Urinary bladder (tissue), 4 donors: ENCODE data around the gene XAF1. TPM values are rescaled to one million over a fixed set of nuclear protein-coding genes. Genes with fewer than 3 reads are reported as not detected.
"Not testable (repeated sequence)": the region's sequence is repeated elsewhere in the genome, so short reads cannot be mapped to it uniquely, and the experiment has no call there.

ENCODE experiments used
- DNase-seq: peaks from one replicate; pipeline ENCODE4 v3.0.0-alpha.2; 2015; ENCODE audit errors: extremely low spot score
- H3K27ac ChIP-seq: one replicate; pipeline ENCODE4 v1.5.1; 2013; ENCODE audit warnings: low read depth, mild to moderate bottlenecking, moderate library complexity
- H3K36me3 ChIP-seq: one replicate; pipeline ENCODE4 v1.6.1; 2013; ENCODE audit warnings: mild to moderate bottlenecking, moderate library complexity; ENCODE audit not compliant: insufficient read depth
- H3K4me1 ChIP-seq: one replicate; pipeline ENCODE4 v1.6.1; 2013; ENCODE audit warnings: mild to moderate bottlenecking, moderate library complexity; ENCODE audit not compliant: insufficient read depth
- H3K4me3 ChIP-seq: one replicate; pipeline ENCODE4 v1.5.1; 2013; ENCODE audit warnings: low read depth, low read length
- WGBS: extraction: QIAGEN DNeasy Blood & Tissue Kit; methylation state at CpG from one replicate; pipeline ENCODE4 v1.1.7; 2013; 5-methylcytosine and 5-hydroxymethylcytosine counted together
- polyA plus RNA-seq: library from polyadenylated mRNA; stranded (reverse); fragments of 200-250 nt; gene quantifications from one replicate; pipeline ENCODE4 v1.2.3, GENCODE V29; 2013
- total RNA-seq: library from RNA; depleted of rRNA; stranded (reverse); fragments of >200 nt; gene quantifications from one replicate; pipeline ENCODE4 v1.2.3, GENCODE V29; 2014
- donor health status: healthy with polysubstance abuse.
- donor health status: healthy.

Gene XAF1
- total and polyA plus RNA-seq, 2 donors: 30.2 to 90.9 TPM

- Histone ChIP-seq H3K4me1 (no peaks in the 10 kb centered on the region), H3K4me3 (no peak overlapping the region), H3K36me3 (no peaks in the 10 kb centered on the region), H3K27ac (no peak overlapping the region)
- 68% methylated on average over 5 of the region's 5 CpGs for WGBS
- DNase-seq: no peak
Measured at GRCh38 chr17:6721744-6722143, 34.1 kb upstream of the XAF1 start.

GRCh38 chr17:6724009-6724408 is 31.8 kb upstream of the XAF1 start:
- WGBS: 84% methylated on average over 5 of the region's 5 CpGs
- H3K4me3 ChIP-seq: no peak overlapping the region
- no peaks in the 10 kb centered on the region for H3K36me3 ChIP-seq
- H3K4me1 ChIP-seq: no peaks in the 10 kb centered on the region
- no peak for DNase-seq
- H3K27ac ChIP-seq: no peak overlapping the region

DNA sequence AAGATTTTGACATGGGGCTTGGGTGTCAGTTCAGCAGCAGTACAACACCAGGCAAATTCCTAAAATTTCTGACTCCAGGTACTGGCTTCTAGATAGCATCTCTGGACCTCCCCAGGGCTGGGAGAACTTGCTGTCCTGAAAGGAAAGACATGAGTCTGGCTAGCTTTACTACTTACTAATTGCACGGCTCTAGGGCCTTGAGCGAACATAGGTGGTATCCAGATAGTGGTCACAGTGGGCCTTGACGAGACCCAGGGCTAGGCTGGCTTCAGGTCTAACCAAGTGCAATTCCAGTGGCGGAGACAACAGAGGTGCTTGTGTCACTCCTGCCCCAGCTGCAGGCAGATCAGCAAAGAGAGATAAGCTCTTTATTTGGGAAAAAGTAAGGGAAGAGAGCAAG is 26.3 kb upstream of the XAF1 start:
- Histone ChIP-seq H3K36me3 (no peaks in the 10 kb centered on the region), H3K27ac (no peak overlapping the region), H3K4me3 (no peak overlapping the region), H3K4me1 (no peaks in the 10 kb centered on the region)
- no peak for DNase-seq
- 60% methylated on average over 4 of the region's 4 CpGs for WGBS

DNA sequence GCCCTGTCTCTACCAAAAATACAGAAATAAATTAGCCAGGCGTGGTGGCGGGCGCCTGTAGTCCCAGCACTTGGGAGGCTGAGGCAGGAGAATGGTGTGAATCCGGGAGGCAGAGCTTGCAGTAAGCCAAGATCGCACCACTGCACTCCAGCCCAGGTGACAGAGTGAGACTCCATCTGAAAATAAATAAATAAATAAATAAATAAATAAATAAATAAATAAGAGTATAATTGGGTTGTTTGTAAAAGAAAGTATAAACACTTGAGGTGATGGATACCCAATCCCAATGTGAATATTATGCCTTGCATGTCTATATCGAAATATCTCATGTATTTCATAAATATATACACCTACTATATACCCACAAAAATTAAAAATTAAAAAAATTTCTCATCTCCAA is 9.2 kb upstream of the XAF1 start:
- 96% methylated on average over 6 of the region's 6 CpGs for WGBS
- not testable (repeated sequence) for H3K27ac ChIP-seq, H3K36me3 ChIP-seq, H3K4me1 ChIP-seq, DNase-seq, H3K4me3 ChIP-seq

DNA sequence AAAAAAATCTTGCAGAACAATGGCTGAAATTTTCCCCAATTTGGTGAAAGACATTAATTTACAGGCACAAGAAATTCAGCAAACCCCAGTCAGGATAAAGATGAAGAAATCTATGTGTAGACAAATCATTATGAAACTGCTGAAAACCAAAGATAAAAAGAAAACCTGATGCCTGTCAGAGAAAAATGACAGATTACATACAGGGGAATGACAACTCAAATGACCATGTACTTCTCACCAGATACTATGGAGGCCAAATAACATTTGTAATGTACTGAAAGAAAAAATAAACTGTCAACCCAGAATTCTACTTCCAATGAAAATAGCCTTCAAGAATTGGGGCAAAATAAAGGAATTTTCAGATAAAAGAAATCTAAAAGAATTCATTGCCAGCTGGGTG is 7.2 kb upstream of the XAF1 start:
- DNase-seq: no peak
- Histone ChIP-seq H3K27ac (no peak overlapping the region), H3K4me3 (no peak overlapping the region), H3K4me1 (no peaks in the 10 kb centered on the region), H3K36me3 (no peaks in the 10 kb centered on the region)

- Histone ChIP-seq H3K4me3 (no peak overlapping the region), H3K4me1 (no peaks in the 10 kb centered on the region), H3K36me3 (no peaks in the 10 kb centered on the region), H3K27ac (no peak overlapping the region)
- WGBS: 82% methylated on average over 6 of the region's 6 CpGs
- DNase-seq: no peak
Measured at GRCh38 chr17:6749519-6749918, 6.3 kb upstream of the XAF1 start.

- Histone ChIP-seq H3K27ac (peak overlapping the region; percentile 40), H3K4me3 (no peak overlapping the region), H3K36me3 (no peaks in the 10 kb centered on the region), H3K4me1 (no peaks in the 10 kb centered on the region)
- WGBS: 42% methylated on average over 7 of the region's 7 CpGs
- peak; percentile 2 for DNase-seq
Measured at GRCh38 chr17:6752068-6752909, 3.6 kb upstream of the XAF1 start.

DNA sequence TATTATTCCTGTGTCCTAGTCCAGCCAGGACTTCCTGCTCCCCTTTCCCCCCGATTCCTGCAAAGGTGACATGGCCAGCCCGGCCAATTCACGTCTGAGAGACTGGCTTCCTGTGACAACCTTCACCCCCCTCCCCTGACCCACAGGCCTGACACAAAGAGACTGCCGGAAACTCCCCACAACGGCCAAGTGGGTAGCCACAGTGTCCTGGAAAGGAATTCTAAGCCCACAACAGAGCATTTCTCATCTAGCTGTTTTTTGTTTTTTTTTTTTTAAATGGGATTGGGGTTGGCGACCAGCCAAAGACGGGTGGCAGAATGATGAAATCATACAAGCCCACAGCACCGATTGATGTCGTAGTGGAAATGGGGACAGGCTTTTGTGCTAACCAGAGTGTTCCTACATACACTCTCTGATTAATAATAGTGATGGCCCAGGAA is 2.8 kb upstream of the XAF1 start:
- Histone ChIP-seq H3K27ac (peak overlapping the region; percentile 40), H3K4me3 (no peak overlapping the region), H3K4me1 (peaks cover 2% of the 10 kb centered on the region), H3K36me3 (no peaks in the 10 kb centered on the region)
- 20% methylated on average over 9 of the region's 9 CpGs for WGBS
- DNase-seq: no peak

GRCh38 chr17:6753546-6753945 is 2.3 kb upstream of the XAF1 start:
- H3K27ac ChIP-seq: peak overlapping the region; percentile 80
- WGBS: 81% methylated on average over 6 of the region's 6 CpGs
- H3K4me3 ChIP-seq: no peak overlapping the region
- H3K36me3 ChIP-seq: no peaks in the 10 kb centered on the region
- DNase-seq: no peak
- H3K4me1 ChIP-seq: peaks cover 2% of the 10 kb centered on the region

DNA sequence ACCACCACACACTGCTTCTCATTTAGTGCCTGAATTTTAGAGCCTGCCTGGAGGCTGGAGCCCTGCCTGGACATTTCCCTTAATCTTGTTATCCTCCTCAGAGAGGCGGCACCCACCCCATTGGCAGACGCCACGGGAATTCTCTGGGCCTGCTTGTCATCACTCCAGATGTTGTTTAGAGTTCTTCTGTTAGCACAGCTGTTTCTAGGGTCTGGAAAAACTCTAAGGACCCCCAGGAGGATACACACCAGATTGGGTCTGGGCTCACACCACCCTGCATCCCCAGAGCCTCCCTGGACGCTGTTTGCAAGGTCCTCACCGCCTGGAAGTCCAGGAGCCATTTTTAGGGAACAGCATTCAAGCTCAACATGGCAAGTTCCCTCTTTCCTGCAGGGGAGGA is 565 bp upstream of the XAF1 start:
- WGBS: 27% methylated on average over 5 of the region's 5 CpGs
- peaks cover 4% of the 10 kb centered on the region for H3K36me3 ChIP-seq
- peak overlapping the region; percentile 82 for H3K27ac ChIP-seq
- DNase-seq: no peak
- peak overlapping the region; percentile 44 for H3K4me3 ChIP-seq
- H3K4me1 ChIP-seq: peaks cover 2% of the 10 kb centered on the region

DNA sequence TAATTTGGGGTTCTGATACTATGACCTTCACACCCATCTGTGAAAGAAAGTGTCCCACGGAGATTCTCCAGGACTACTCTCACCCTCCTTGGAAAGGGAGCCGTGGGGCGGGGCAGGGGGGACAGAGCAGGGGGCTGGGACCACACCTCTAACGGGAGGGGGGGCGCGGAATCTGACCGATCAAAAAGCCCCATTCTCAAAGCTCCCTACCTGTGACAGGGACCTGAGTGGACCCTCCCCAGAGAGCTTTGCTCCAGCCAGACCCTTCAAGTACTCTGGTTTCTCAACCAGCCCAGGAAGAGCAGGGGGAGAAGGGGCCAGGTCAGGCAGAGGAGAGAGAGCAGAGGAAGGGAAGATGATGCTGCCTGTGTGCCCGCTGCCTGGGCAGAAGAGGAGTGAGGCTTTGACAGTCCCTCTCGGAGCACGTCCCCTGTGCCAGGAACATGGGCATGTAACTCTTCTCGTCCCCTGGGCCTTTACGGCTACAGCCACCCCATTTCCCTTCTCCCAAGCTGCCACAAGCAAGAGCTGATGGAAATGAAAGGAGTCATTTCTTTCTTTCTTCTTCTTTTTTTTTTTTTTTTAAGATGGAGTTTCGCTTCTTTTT is 682 bp downstream of the XAF1 start:
- no peak for DNase-seq
- Histone ChIP-seq H3K27ac (no peak overlapping the region), H3K36me3 (peaks cover 4% of the 10 kb centered on the region), H3K4me1 (peaks cover 2% of the 10 kb centered on the region), H3K4me3 (peak overlapping the region; percentile 44)
- WGBS: 54% methylated on average over 13 of the region's 13 CpGs

GRCh38 chr17:6757747-6758146 is 1.9 kb downstream of the XAF1 start:
- peaks cover 4% of the 10 kb centered on the region for H3K36me3 ChIP-seq
- no peak overlapping the region for H3K27ac ChIP-seq
- 93% methylated on average over 2 of the region's 2 CpGs for WGBS
- peaks cover 2% of the 10 kb centered on the region for H3K4me1 ChIP-seq
- no peak overlapping the region for H3K4me3 ChIP-seq
- no peak for DNase-seq

DNA sequence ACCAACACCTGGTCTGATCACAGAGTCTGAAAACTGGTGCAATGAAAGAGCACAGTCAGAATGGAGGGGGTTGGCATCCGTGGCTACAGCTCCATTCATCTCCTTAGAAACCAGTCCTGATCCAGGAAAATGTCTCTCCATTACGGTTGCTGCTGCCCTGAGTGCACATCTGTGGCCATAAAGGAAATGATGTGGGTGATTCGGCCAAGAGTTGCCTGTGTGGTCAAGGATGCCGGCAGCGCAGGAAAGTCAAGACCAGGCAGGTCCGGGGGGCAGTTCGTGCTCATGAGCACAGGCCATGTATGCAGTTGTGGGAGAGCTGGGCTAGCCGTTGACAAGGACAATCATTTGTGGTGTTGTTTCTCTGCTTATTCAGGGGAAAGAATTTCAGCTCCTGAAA is 5.9 kb downstream of the XAF1 start:
- no peak overlapping the region for H3K4me3 ChIP-seq
- DNase-seq: no peak
- H3K27ac ChIP-seq: no peak overlapping the region
- 85% methylated on average over 8 of the region's 8 CpGs for WGBS
- H3K36me3 ChIP-seq: peaks cover 13% of the 10 kb centered on the region
- H3K4me1 ChIP-seq: peaks cover 2% of the 10 kb centered on the region

GRCh38 chr17:6768447-6768846 is 12.6 kb downstream of the XAF1 start:
- Histone ChIP-seq H3K4me3 (no peak overlapping the region), H3K36me3 (peaks cover 27% of the 10 kb centered on the region), H3K4me1 (no peaks in the 10 kb centered on the region), H3K27ac (no peak overlapping the region)
- WGBS: 98% methylated on average over 2 of the region's 2 CpGs
- DNase-seq: no peak
